ENCODE results near the gene MRPL40. TPM values are rescaled to one million over a fixed set of nuclear protein-coding genes. Genes with fewer than 3 reads are reported as not detected.

MRPL40 gene
- total and polyA plus RNA-seq, 10 of the 15 experiments (the other 5 are each of a cell fraction or from before 2014, with no cell fraction given) = 41.2 to 207 (median 69.1) TPM

DNA sequence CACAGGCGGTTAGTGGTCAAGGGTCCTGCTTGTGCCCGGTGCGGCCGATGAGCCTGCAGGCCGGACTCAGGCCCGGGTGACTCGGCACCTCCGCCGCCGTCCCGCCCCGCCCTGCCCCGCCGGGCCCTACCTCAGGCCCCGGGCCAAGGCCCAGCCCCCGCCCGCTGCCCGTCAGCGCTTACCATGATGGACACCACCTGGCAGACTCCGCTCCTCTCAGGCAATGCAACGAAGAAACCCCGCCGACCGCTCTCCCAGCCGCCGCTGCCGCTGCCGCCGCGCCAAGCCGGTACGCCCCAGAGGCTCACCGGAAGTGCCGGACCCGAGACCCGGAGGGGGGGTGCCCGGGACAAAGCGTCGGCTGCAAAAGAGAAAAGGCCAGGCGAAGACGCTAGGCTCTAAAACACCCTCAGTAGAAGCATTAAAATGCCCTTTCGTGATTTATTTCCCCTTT is 46.6 kb downstream of the MRPL40 start, which contains the start of gene UFD1 (continued):
- peak; percentile 93 for TF ChIP-seq TCF3 (IDR thresholded peaks at IDR 0.05; ENCODE audit: borderline replicate concordance, insufficient read depth, low read depth, low read length)
- peak; percentile 64 for TF ChIP-seq RELA (IDR thresholded peaks at IDR 0.05; ENCODE audit: borderline replicate concordance, partially characterized antibody)
- TF ChIP-seq BRCA1 (IDR thresholded peaks at IDR 0.05; ENCODE audit: low read depth, low read length) = no peak
- TF ChIP-seq E2F4 (IDR thresholded peaks at IDR 0.05; ENCODE audit: low read depth, low read length) = 0 out of 2 replicates have a peak, but pooled peaks have one; percentile 67
- TF ChIP-seq NFYB (IDR thresholded peaks at IDR 0.05; ENCODE audit: insufficient read depth, low read depth, low read length) = no peak
- TF ChIP-seq PBX3 (IDR thresholded peaks at IDR 0.05; ENCODE audit: insufficient replicate concordance, low read depth, low read length) = peak; percentile 81
- no peak for TF ChIP-seq SMC3 (IDR thresholded peaks at IDR 0.05; ENCODE audit: borderline replicate concordance, low read length)
- TF ChIP-seq CTCF (IDR thresholded peaks at IDR 0.05 in 2 of 3, conservative IDR thresholded peaks at IDR 0.05 in 1 of 3; ENCODE audit: control insufficient read depth in 2 of 3, extremely low read depth in 1 of 3, insufficient read depth in 1 of 3, low read depth in 3 of 3, low read length in 3 of 3) = no peak
- peak; percentile 80 for TF ChIP-seq TAF1 (IDR thresholded peaks at IDR 0.05; ENCODE audit: borderline replicate concordance, low read depth, low read length)
- peak; percentile 99 for TF ChIP-seq KLF5 (IDR thresholded peaks at IDR 0.05; ENCODE audit: partially characterized antibody)
- TF ChIP-seq CHD1 (IDR thresholded peaks at IDR 0.05; ENCODE audit: low read depth, low read length) = peak; percentile 99
- peak in 1 of 2 experiments; percentile 31; a peak in 1 of 3 replicates for TF ChIP-seq EGR1 (IDR thresholded peaks at IDR 0.05; ENCODE audit: borderline replicate concordance in 1 of 2, low read depth in 2 of 2, low read length in 2 of 2)
- no peak for TF ChIP-seq YBX1 (IDR thresholded peaks at IDR 0.05)
- no peak for TF ChIP-seq CREM (IDR thresholded peaks at IDR 0.05; ENCODE audit: low read depth)
- peak; percentile 99 for TF ChIP-seq SREBF1 (IDR thresholded peaks at IDR 0.05; ENCODE audit: low read length)
- TF ChIP-seq CREB1 (IDR thresholded peaks at IDR 0.05; ENCODE audit: low read depth) = no peak
- TF ChIP-seq, protein P1, sequence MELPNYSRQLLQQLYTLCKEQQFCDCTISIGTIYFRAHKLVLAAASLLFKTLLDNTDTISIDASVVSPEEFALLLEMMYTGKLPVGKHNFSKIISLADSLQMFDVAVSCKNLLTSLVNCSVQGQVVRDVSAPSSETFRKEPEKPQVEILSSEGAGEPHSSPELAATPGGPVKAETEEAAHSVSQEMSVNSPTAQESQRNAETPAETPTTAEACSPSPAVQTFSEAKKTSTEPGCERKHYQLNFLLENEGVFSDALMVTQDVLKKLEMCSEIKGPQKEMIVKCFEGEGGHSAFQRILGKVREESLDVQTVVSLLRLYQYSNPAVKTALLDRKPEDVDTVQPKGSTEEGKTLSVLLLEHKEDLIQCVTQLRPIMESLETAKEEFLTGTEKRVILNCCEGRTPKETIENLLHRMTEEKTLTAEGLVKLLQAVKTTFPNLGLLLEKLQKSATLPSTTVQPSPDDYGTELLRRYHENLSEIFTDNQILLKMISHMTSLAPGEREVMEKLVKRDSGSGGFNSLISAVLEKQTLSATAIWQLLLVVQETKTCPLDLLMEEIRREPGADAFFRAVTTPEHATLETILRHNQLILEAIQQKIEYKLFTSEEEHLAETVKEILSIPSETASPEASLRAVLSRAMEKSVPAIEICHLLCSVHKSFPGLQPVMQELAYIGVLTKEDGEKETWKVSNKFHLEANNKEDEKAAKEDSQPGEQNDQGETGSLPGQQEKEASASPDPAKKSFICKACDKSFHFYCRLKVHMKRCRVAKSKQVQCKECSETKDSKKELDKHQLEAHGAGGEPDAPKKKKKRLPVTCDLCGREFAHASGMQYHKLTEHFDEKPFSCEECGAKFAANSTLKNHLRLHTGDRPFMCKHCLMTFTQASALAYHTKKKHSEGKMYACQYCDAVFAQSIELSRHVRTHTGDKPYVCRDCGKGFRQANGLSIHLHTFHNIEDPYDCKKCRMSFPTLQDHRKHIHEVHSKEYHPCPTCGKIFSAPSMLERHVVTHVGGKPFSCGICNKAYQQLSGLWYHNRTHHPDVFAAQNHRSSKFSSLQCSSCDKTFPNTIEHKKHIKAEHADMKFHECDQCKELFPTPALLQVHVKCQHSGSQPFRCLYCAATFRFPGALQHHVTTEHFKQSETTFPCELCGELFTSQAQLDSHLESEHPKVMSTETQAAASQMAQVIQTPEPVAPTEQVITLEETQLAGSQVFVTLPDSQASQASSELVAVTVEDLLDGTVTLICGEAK (IDR thresholded peaks at IDR 0.05; ENCODE audit: borderline replicate concordance) = peak; percentile 95
- TF ChIP-seq, protein P2, sequence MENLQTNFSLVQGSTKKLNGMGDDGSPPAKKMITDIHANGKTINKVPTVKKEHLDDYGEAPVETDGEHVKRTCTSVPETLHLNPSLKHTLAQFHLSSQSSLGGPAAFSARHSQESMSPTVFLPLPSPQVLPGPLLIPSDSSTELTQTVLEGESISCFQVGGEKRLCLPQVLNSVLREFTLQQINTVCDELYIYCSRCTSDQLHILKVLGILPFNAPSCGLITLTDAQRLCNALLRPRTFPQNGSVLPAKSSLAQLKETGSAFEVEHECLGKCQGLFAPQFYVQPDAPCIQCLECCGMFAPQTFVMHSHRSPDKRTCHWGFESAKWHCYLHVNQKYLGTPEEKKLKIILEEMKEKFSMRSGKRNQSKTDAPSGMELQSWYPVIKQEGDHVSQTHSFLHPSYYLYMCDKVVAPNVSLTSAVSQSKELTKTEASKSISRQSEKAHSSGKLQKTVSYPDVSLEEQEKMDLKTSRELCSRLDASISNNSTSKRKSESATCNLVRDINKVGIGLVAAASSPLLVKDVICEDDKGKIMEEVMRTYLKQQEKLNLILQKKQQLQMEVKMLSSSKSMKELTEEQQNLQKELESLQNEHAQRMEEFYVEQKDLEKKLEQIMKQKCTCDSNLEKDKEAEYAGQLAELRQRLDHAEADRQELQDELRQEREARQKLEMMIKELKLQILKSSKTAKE (IDR thresholded peaks at IDR 0.05; ENCODE audit: low read depth, poor library complexity, severe bottlenecking) = peak; percentile 98
